Measurements from ENCODE around the gene QRFPR. TPM values are rescaled to one million over a fixed set of nuclear protein-coding genes. Genes with fewer than 3 reads are reported as not detected.

The QRFPR gene
- total RNA-seq, 1 experiment from 2014 or later = 0.63 TPM

DNA sequence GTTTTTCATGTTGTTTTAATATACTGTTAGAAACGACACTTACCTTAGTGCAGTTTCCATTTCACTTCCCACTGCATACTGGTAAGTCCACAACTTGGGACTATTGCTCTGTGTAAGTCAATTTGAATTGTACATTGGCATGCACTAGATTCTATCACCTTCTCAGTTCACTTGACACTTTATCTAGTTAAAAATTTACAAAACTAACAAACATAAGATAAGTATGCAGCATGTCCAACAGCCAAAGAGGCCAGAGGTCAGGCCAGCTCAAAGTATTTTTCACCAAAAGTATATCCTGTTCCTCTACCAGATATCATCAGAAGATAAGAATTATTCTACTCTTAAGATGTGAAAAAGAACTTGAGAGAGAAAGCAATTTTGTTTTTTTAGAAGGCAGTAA, 75.9 kb downstream of the QRFPR start:
- Histone ChIP-seq H2BK5ac (ENCODE audit: insufficient read length, low read length) (no peak overlapping the region), H3K9ac (ENCODE audit: extremely low read depth, insufficient read length, low read length) (no peak overlapping the region), H3K56ac (ENCODE audit: insufficient read length, low read depth, low read length) (no peak overlapping the region), H3K79me2 (ENCODE audit: insufficient read depth, low read length) (no peaks in the 10 kb centered on the region), H3T11ph (ENCODE audit: low read length) (no peak overlapping the region), H2BK120ac (ENCODE audit: low read depth, low read length, poor library complexity, severe bottlenecking) (no peak overlapping the region), H2BK20ac (ENCODE audit: low read depth, low read length, poor library complexity, severe bottlenecking) (no peak overlapping the region), H2BK15ac (ENCODE audit: low read depth, low read length) (no peak overlapping the region), H3K23ac (ENCODE audit: insufficient read length, low read depth, low read length) (no peak overlapping the region), H3K4me2 (ENCODE audit: insufficient read depth, insufficient read length, low read length) (no peak overlapping the region), H3K27ac (ENCODE audit: insufficient read length, low read depth, low read length) (no peak overlapping the region), H3K23me2 (ENCODE audit: insufficient read length, low read depth, low read length, poor library complexity, severe bottlenecking) (no peaks in the 10 kb centered on the region), H3K4ac (ENCODE audit: low read depth, low read length) (no peak overlapping the region), H2AK5ac (ENCODE audit: insufficient read length, low read length) (no peak overlapping the region), H3K9me3 (ENCODE audit: control insufficient read depth, low read depth, low read length) (no peaks in the 10 kb centered on the region), H3K14ac (ENCODE audit: insufficient read depth, low read length) (no peak overlapping the region), H4K20me1 (ENCODE audit: control insufficient read depth, insufficient read depth, insufficient read length) (no peaks in the 10 kb centered on the region), H2BK12ac (ENCODE audit: insufficient read length, low read depth, low read length) (no peak overlapping the region), H3K27me3 (ENCODE audit: insufficient read depth, low read length) (no peaks in the 10 kb centered on the region), H2AFZ (ENCODE audit: low read length) (no peak overlapping the region), H3K79me1 (ENCODE audit: insufficient read depth, low read depth, low read length, poor library complexity, severe bottlenecking) (no peaks in the 10 kb centered on the region), H4K91ac (ENCODE audit: insufficient read length, low read depth, low read length) (no peak overlapping the region), H3K4me1 (ENCODE audit: insufficient read depth, low read length) (no peaks in the 10 kb centered on the region), H4K8ac (replicated peaks; ENCODE audit: insufficient read length, low read depth, low read length) (no peak overlapping the region), H4K5ac (ENCODE audit: insufficient read length, low read depth, low read length) (no peak overlapping the region), H3K18ac (ENCODE audit: insufficient read length, low read depth, low read length) (no peak overlapping the region)
- Mint-ChIP-seq H3K27me3 (ENCODE audit: low read depth) (no peaks in the 10 kb centered on the region), H3K4me3 (no peak overlapping the region), H3K36me3 (ENCODE audit: insufficient read depth in 1 of 3, low read depth in 3 of 3) (no peaks in the 10 kb centered on the region), H3K9me3 (no peaks in the 10 kb centered on the region), H3K27ac (no peak overlapping the region), H3K4me1 (peaks cover 0 to 2% of the 10 kb centered on the region in 2 experiments; a peak in 1 of 4 replicates)
- WGBS (ENCODE audit: extremely low coverage, insufficient read length, low lambda C conversion rate) = no CpG with 5 or more reads among the region's 1 CpG
- TF ChIP-seq, protein P1, sequence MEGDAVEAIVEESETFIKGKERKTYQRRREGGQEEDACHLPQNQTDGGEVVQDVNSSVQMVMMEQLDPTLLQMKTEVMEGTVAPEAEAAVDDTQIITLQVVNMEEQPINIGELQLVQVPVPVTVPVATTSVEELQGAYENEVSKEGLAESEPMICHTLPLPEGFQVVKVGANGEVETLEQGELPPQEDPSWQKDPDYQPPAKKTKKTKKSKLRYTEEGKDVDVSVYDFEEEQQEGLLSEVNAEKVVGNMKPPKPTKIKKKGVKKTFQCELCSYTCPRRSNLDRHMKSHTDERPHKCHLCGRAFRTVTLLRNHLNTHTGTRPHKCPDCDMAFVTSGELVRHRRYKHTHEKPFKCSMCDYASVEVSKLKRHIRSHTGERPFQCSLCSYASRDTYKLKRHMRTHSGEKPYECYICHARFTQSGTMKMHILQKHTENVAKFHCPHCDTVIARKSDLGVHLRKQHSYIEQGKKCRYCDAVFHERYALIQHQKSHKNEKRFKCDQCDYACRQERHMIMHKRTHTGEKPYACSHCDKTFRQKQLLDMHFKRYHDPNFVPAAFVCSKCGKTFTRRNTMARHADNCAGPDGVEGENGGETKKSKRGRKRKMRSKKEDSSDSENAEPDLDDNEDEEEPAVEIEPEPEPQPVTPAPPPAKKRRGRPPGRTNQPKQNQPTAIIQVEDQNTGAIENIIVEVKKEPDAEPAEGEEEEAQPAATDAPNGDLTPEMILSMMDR (conservative IDR thresholded peaks at IDR 0.05) = no peak
- no peak for DNase-seq

Data from H9 (cell line).